ENCODE measurements around the gene MAP3K4. TPM values are rescaled to one million over a fixed set of nuclear protein-coding genes. Genes with fewer than 3 reads are reported as not detected.

Gene MAP3K4
- total and polyA plus RNA-seq, 10 donors = 11.4 to 65.5 (median 37.0) TPM

DNA sequence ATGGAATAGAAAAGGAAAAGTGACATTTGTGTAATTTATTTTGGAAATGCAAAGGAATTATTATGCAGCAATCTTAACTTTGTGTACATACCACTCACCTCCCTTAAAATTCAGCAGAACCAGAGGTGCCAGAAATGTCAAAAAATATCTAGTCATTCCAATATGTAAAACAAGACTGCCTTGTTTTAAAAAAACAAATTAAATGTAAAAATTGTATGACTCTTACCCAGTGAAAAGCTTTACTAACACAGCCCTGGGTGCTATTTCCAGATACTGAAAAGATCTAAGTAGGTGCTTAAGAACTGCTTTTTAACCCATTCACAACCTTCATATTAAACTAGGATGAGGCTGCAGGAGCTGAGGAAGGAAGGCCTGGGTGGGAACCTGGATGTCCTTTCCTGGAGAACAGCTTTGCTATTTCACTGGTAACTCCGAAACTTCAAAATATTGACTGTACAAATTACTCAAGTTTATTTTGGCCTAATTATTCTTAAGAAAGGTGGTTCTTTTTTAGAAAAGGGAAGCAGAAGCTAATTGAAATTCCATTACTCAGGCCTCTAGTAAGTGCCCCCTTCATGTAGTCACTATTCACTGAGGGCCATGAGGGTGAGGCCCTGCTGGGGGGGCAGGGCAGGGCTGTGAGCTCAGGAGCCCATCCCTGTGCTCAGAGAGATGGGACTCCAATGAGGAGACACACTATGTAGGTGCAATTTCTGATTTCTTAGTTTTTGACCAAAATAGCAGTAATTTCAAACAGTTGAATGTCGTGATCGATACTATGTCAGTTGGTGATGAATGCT is 139.6 kb downstream of the MAP3K4 start:
- 92 to 95% (median 95%) methylated on average over 3 of the region's 3 CpGs for WGBS, 5 donors
- Histone ChIP-seq H3K27me3 (replicated peaks in 1 of 7) (no peaks in the 10 kb centered on the region), H3K4me1 (peaks cover 0 to 8% (median 0%) of the 10 kb centered on the region in 6 donors), H3K4me3 (no peak overlapping the region), H3K27ac (no peak overlapping the region), H3K9me3 (no peaks in the 10 kb centered on the region), H3K36me3 (peaks cover 0 to 89% (median 11%) of the 10 kb centered on the region in 6 donors)
- TF ChIP-seq POLR2AphosphoS5 (IDR thresholded peaks at IDR 0.05) = no peak
- TF ChIP-seq, protein P1, sequence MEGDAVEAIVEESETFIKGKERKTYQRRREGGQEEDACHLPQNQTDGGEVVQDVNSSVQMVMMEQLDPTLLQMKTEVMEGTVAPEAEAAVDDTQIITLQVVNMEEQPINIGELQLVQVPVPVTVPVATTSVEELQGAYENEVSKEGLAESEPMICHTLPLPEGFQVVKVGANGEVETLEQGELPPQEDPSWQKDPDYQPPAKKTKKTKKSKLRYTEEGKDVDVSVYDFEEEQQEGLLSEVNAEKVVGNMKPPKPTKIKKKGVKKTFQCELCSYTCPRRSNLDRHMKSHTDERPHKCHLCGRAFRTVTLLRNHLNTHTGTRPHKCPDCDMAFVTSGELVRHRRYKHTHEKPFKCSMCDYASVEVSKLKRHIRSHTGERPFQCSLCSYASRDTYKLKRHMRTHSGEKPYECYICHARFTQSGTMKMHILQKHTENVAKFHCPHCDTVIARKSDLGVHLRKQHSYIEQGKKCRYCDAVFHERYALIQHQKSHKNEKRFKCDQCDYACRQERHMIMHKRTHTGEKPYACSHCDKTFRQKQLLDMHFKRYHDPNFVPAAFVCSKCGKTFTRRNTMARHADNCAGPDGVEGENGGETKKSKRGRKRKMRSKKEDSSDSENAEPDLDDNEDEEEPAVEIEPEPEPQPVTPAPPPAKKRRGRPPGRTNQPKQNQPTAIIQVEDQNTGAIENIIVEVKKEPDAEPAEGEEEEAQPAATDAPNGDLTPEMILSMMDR (IDR thresholded peaks at IDR 0.05 in 8 of 11, conservative IDR thresholded peaks at IDR 0.05 in 3 of 11) = no peak
- TF ChIP-seq POLR2A (IDR thresholded peaks at IDR 0.05) = no peak
- intact Hi-C loops (cut with DNase I; ENCODE audit: low total_unique reads) = no loop called here
- no peak for DNase-seq

DNA sequence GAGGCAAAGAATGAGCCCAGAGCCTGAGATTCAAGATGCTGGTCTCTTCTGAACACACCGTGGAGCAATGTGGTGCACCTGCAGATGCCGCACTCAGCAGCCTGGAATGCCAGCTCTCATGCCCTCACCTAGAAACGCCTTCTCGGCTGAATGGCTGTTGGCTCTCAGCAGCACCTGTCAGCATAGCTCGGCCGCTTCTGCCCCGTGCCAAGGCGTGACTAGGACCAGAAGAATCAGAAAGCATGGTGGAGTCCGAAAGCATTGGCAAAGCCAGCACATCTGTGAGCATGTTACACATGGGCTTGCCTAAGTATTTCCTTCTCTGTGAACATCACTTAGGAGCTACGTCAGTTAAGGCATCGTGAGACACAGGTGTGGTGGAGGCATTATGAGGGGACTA is 140.8 kb downstream of the MAP3K4 start:
- H3K36me3 ChIP-seq = peaks cover 0 to 87% (median 9%) of the 10 kb centered on the region in 6 donors
- H3K4me3 ChIP-seq = no peak overlapping the region
- H3K27ac ChIP-seq = no peak overlapping the region
- intact Hi-C loops (cut with DNase I; ENCODE audit: low total_unique reads) = no loop called here
- H3K4me1 ChIP-seq = peaks cover 0 to 13% (median 0%) of the 10 kb centered on the region in 6 donors
- no peak for DNase-seq
- no peaks in the 10 kb centered on the region for H3K9me3 ChIP-seq
- no peak for TF ChIP-seq POLR2A (IDR thresholded peaks at IDR 0.05)
- TF ChIP-seq, protein P1 (IDR thresholded peaks at IDR 0.05 in 8 of 11, conservative IDR thresholded peaks at IDR 0.05 in 3 of 11) = no peak
- no peak for TF ChIP-seq POLR2AphosphoS5 (IDR thresholded peaks at IDR 0.05)
- WGBS, 5 donors = 95 to 97% (median 97%) methylated on average over 10 to 11 of the region's 11 CpGs
- no peaks in the 10 kb centered on the region for H3K27me3 ChIP-seq (replicated peaks in 1 of 7)

DNA sequence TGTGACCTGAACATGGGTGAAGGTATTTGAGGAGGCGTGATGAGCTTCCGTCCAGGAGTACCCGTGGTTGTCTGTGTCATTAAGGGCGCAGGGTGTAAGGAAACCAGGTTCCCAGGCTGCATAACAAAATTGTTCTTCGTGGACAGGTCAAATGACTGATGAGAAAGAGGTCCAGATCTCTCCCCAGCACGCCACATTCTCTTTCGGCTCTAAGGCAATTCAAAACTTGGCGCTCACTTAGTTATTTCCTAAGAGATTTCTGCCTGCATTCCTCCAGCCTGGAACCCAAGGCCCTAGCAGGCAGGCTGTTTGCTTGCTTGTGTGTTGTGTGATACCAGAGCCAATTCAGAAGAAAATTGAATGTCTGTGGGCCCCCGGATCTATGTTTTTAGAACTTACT is 142.4 kb downstream of the MAP3K4 start:
- peaks cover 0 to 13% (median 0%) of the 10 kb centered on the region in 6 donors for H3K4me1 ChIP-seq
- H3K4me3 ChIP-seq = no peak overlapping the region
- TF ChIP-seq POLR2A (IDR thresholded peaks at IDR 0.05) (no peak), POLR2AphosphoS5 (IDR thresholded peaks at IDR 0.05) (no peak)
- TF ChIP-seq, protein P1 (IDR thresholded peaks at IDR 0.05 in 8 of 11, conservative IDR thresholded peaks at IDR 0.05 in 3 of 11) = no peak
- intact Hi-C loops (cut with DNase I; ENCODE audit: low total_unique reads) = no loop called here
- no peak overlapping the region for H3K27ac ChIP-seq
- H3K27me3 ChIP-seq (replicated peaks in 1 of 7) = no peaks in the 10 kb centered on the region
- DNase-seq = no peak
- H3K9me3 ChIP-seq = no peaks in the 10 kb centered on the region
- 85 to 95% (median 93%) methylated on average over 9 of the region's 9 CpGs for whole genome bisulfite sequencing, 5 donors
- H3K36me3 ChIP-seq = peaks cover 0 to 87% (median 5%) of the 10 kb centered on the region in 6 donors

DNA sequence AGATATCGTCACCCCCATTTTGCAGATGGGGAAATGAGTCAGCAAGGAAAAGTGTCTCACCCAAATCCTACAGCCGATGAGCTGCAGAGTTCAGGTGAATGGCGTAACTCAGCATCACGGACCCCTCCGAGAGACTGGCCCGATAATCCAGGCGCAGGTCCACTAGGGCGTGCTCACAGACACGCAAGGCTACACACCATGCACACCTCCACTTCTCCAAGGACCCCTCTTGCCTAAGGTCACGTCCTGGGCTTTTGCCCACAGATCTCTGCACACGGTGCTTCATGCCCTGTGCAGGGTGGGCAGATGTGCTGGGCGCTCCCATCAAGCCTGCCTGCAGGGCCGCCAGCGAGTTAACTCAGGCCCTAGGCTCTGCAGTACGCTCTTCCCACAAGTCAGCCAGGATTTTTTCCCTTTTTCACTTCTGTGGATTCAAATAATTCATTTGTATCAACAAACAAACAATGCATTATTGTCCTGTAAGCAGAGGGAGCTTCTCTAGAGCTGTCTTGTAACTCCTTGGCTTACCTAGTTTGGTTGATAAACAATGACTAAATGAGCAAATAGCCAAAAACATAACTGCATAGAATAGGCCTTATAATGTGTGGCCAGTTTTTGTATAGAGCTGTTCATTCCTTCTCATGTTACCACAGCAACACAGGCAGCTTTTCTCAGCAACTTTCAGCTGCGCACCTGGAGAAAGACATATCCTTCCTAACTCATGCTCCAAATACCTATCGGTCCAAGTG is 143.2 kb downstream of the MAP3K4 start:
- H3K27me3 ChIP-seq (replicated peaks in 1 of 7) = no peaks in the 10 kb centered on the region
- no peak overlapping the region for H3K27ac ChIP-seq
- DNase-seq = no peak
- H3K9me3 ChIP-seq = no peaks in the 10 kb centered on the region
- 90 to 97% (median 92%) methylated on average over 17 of the region's 17 CpGs for WGBS, 5 donors
- no peak overlapping the region for H3K4me3 ChIP-seq
- intact Hi-C loops (cut with DNase I; ENCODE audit: low total_unique reads) = no loop called here
- H3K36me3 ChIP-seq = peaks cover 0 to 87% (median 6%) of the 10 kb centered on the region in 6 donors
- TF ChIP-seq POLR2AphosphoS5 (IDR thresholded peaks at IDR 0.05) = peak; percentile 4 to 47 (median 26)
- TF ChIP-seq, protein P1 (IDR thresholded peaks at IDR 0.05 in 8 of 11, conservative IDR thresholded peaks at IDR 0.05 in 3 of 11) = no peak
- no peak for TF ChIP-seq POLR2A (IDR thresholded peaks at IDR 0.05)
- H3K4me1 ChIP-seq = peaks cover 0 to 13% (median 0%) of the 10 kb centered on the region in 6 donors

Data from spleen (tissue), 11 donors.